ENCODE measurements around the gene CPTP. TPM values are rescaled to one million over a fixed set of nuclear protein-coding genes. Genes with fewer than 3 reads are reported as not detected.

The CPTP gene
- total RNA-seq, 1 experiment from 2014 or later: 16.8 TPM

DNA sequence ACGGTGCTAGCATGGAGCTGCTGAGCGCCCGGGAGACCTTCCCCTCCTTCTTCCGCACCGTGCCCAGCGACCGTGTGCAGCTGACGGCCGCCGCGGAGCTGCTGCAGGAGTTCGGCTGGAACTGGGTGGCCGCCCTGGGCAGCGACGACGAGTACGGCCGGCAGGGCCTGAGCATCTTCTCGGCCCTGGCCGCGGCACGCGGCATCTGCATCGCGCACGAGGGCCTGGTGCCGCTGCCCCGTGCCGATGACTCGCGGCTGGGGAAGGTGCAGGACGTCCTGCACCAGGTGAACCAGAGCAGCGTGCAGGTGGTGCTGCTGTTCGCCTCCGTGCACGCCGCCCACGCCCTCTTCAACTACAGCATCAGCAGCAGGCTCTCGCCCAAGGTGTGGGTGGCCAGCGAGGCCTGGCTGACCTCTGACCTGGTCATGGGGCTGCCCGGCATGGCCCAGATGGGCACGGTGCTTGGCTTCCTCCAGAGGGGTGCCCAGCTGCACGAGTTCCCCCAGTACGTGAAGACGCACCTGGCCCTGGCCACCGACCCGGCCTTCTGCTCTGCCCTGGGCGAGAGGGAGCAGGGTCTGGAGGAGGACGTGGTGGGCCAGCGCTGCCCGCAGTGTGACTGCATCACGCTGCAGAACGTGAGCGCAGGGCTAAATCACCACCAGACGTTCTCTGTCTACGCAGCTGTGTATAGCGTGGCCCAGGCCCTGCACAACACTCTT lies 7.6 kb downstream of the CPTP start:
- Histone ChIP-seq H3K4me3 (ENCODE audit: low read depth, low read length) (no peak overlapping the region), H3K27me3 (replicated peaks; ENCODE audit: control insufficient read depth, insufficient read depth, low read length) (no peaks in the 10 kb centered on the region)
- H3K9me3 Mint-ChIP-seq (ENCODE audit: unreplicated experiment): no peaks in the 10 kb centered on the region

DNA sequence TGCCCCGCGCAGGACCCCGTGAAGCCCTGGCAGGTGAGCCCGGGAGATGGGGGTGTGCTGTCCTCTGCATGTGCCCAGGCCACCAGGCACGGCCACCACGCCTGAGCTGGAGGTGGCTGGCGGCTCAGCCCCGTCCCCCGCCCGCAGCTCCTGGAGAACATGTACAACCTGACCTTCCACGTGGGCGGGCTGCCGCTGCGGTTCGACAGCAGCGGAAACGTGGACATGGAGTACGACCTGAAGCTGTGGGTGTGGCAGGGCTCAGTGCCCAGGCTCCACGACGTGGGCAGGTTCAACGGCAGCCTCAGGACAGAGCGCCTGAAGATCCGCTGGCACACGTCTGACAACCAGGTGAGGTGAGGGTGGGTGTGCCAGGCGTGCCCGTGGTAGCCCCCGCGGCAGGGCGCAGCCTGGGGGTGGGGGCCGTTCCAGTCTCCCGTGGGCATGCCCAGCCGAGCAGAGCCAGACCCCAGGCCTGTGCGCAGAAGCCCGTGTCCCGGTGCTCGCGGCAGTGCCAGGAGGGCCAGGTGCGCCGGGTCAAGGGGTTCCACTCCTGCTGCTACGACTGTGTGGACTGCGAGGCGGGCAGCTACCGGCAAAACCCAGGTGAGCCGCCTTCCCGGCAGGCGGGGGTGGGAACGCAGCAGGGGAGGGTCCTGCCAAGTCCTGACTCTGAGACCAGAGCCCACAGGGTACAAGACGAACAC lies 8.3 kb downstream of the CPTP start:
- Mint-ChIP-seq H3K27me3 (ENCODE audit: insufficient read depth, unreplicated experiment) (no peaks in the 10 kb centered on the region), H3K36me3 (ENCODE audit: insufficient read depth, unreplicated experiment) (peaks cover 45% of the 10 kb centered on the region), H3K9me3 (ENCODE audit: unreplicated experiment) (no peaks in the 10 kb centered on the region), H3K4me1 (ENCODE audit: low read depth, unreplicated experiment) (no peaks in the 10 kb centered on the region), H3K27ac (ENCODE audit: unreplicated experiment) (no peak overlapping the region), H3K4me3 (ENCODE audit: unreplicated experiment) (no peak overlapping the region)
- ChIA-PET CTCF (no interaction called here), POLR2A (interaction anchor here (0.6 kb wide), 1 partner anchor 22 kb away, joined by 4 read pairs; no protein-coding TSS in a partner anchor)
- Histone ChIP-seq H3K9me3 (no peaks in the 10 kb centered on the region), H3K4me1 (no peaks in the 10 kb centered on the region), H3K36me3 (ENCODE audit: control insufficient read depth, insufficient read depth, low read length) (no peaks in the 10 kb centered on the region), H3K4me3 (ENCODE audit: low read depth, low read length) (no peak overlapping the region), H3K27me3 (replicated peaks; ENCODE audit: control insufficient read depth, insufficient read depth, low read length) (no peaks in the 10 kb centered on the region)
- no peak for DNase-seq
- TF ChIP-seq CTCF (IDR thresholded peaks at IDR 0.05; ENCODE audit: insufficient read depth in 1 of 2, low read depth in 1 of 2, low read length in 1 of 2, severe bottlenecking in 1 of 2, unreplicated experiment in 1 of 2): no peak
- intact Hi-C loops (cut with micrococcal nuclease; ENCODE audit: unreplicated experiment): no loop called here
- no TSS peak for BruUV-seq (replicated peaks)

More for the DNA sequence above, 7.6 kb downstream of the CPTP start:
- H3K27ac Mint-ChIP-seq (ENCODE audit: unreplicated experiment): no peak overlapping the region
- no peaks in the 10 kb centered on the region for H3K4me1 Mint-ChIP-seq (ENCODE audit: low read depth, unreplicated experiment)
- BruUV-seq (replicated peaks): no TSS peak
- H3K4me3 Mint-ChIP-seq (ENCODE audit: unreplicated experiment): no peak overlapping the region
- POLR2A ChIA-PET: no interaction called here
- Histone ChIP-seq H3K36me3 (ENCODE audit: control insufficient read depth, insufficient read depth, low read length) (no peaks in the 10 kb centered on the region), H3K4me1 (no peaks in the 10 kb centered on the region), H3K9me3 (no peaks in the 10 kb centered on the region)
- no peaks in the 10 kb centered on the region for H3K27me3 Mint-ChIP-seq (ENCODE audit: insufficient read depth, unreplicated experiment)
- CTCF ChIA-PET: no interaction called here
- H3K36me3 Mint-ChIP-seq (ENCODE audit: insufficient read depth, unreplicated experiment): peaks cover 46% of the 10 kb centered on the region
- no peak for DNase-seq
- intact Hi-C loops (cut with micrococcal nuclease; ENCODE audit: unreplicated experiment): no loop called here
- no peak for TF ChIP-seq CTCF (IDR thresholded peaks at IDR 0.05; ENCODE audit: insufficient read depth in 1 of 2, low read depth in 1 of 2, low read length in 1 of 2, severe bottlenecking in 1 of 2, unreplicated experiment in 1 of 2)

DNA sequence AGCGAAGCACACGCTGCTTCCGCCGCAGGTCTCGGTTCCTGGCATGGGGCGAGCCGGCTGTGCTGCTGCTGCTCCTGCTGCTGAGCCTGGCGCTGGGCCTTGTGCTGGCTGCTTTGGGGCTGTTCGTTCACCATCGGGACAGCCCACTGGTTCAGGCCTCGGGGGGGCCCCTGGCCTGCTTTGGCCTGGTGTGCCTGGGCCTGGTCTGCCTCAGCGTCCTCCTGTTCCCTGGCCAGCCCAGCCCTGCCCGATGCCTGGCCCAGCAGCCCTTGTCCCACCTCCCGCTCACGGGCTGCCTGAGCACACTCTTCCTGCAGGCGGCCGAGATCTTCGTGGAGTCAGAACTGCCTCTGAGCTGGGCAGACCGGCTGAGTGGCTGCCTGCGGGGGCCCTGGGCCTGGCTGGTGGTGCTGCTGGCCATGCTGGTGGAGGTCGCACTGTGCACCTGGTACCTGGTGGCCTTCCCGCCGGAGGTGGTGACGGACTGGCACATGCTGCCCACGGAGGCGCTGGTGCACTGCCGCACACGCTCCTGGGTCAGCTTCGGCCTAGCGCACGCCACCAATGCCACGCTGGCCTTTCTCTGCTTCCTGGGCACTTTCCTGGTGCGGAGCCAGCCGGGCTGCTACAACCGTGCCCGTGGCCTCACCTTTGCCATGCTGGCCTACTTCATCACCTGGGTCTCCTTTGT lies 9.1 kb downstream of the CPTP start:
- no peak for TF ChIP-seq CTCF (IDR thresholded peaks at IDR 0.05; ENCODE audit: insufficient read depth in 1 of 2, low read depth in 1 of 2, low read length in 1 of 2, severe bottlenecking in 1 of 2, unreplicated experiment in 1 of 2)
- no TSS peak for BruUV-seq (replicated peaks)
- Histone ChIP-seq H3K9me3 (no peaks in the 10 kb centered on the region), H3K36me3 (ENCODE audit: control insufficient read depth, insufficient read depth, low read length) (no peaks in the 10 kb centered on the region), H3K27me3 (replicated peaks; ENCODE audit: control insufficient read depth, insufficient read depth, low read length) (no peaks in the 10 kb centered on the region), H3K4me3 (ENCODE audit: low read depth, low read length) (no peak overlapping the region), H3K4me1 (no peaks in the 10 kb centered on the region)
- intact Hi-C loops (cut with micrococcal nuclease; ENCODE audit: unreplicated experiment): no loop called here
- H3K9me3 Mint-ChIP-seq (ENCODE audit: unreplicated experiment): no peaks in the 10 kb centered on the region
- no peaks in the 10 kb centered on the region for H3K4me1 Mint-ChIP-seq (ENCODE audit: low read depth, unreplicated experiment)
- peaks cover 43% of the 10 kb centered on the region for H3K36me3 Mint-ChIP-seq (ENCODE audit: insufficient read depth, unreplicated experiment)
- no peaks in the 10 kb centered on the region for H3K27me3 Mint-ChIP-seq (ENCODE audit: insufficient read depth, unreplicated experiment)
- H3K4me3 Mint-ChIP-seq (ENCODE audit: unreplicated experiment): no peak overlapping the region
- DNase-seq: no peak
- H3K27ac Mint-ChIP-seq (ENCODE audit: unreplicated experiment): no peak overlapping the region
- POLR2A ChIA-PET: no interaction called here
- CTCF ChIA-PET: no interaction called here
